H1 (cell line): ENCODE measurements around the gene HHAT. TPM values are rescaled to one million over a fixed set of nuclear protein-coding genes. Genes with fewer than 3 reads are reported as not detected.

Experiments used
- CTCF ChIA-PET: fragments of 300-600 bp; sonication (Branson Sonifier 250); formaldehyde crosslinking; loops from one replicate; lab custom pipeline; 2021; ENCODE audit not compliant: partially characterized antibody; lab: Charles Lee
- POLR2A ChIA-PET: fragments of 300-600 bp; sonication (Branson Sonifier 250); formaldehyde crosslinking; loops from one replicate; lab custom pipeline; 2021; ENCODE audit warnings: inconsistent platforms; ENCODE audit not compliant: partially characterized antibody; lab: Charles Lee
- DNase-seq, 2 experiments: peaks; one replicate each; pipeline versions ENCODE4 v3.0.0 to v3.0.0-alpha.2; 2010 to 2022; ENCODE audit warnings: low spot score in 2 of 2, low read depth in 1 of 2, mixed read lengths in 1 of 2
- FAIRE-seq: peaks from 2 replicates; lab custom pipeline; 2011; peaks lifted over from hg19 to GRCh38; lab: Jason Lieb, UNC
- H2AFZ ChIP-seq: 2 replicates; pipeline ENCODE4 v1.8.1; 2012; ENCODE audit warnings: low read length, inconsistent platforms
- H2AK5ac ChIP-seq: 2 replicates; pipeline ENCODE4 v1.6.1; 2013; ENCODE audit warnings: low read depth, low read length
- H2BK120ac ChIP-seq: replicated peaks from 2 replicates; pipeline ENCODE3; 2013; ENCODE audit warnings: low read depth, low read length, inconsistent platforms
- H2BK12ac ChIP-seq: 2 replicates; pipeline ENCODE4 v1.6.1; 2013; ENCODE audit warnings: low read depth, low read length
- H2BK15ac ChIP-seq: 2 replicates; pipeline ENCODE4 v1.6.1; 2013; ENCODE audit warnings: low read length
- H2BK20ac ChIP-seq: 2 replicates; pipeline ENCODE4 v1.6.1; 2013; ENCODE audit warnings: low read length
- H2BK5ac ChIP-seq: 2 replicates; pipeline ENCODE4 v1.6.1; 2013; ENCODE audit warnings: low read depth, low read length
- H3K14ac ChIP-seq: 2 replicates; pipeline ENCODE4 v1.6.1; 2013; ENCODE audit warnings: inconsistent platforms; ENCODE audit not compliant: insufficient read length
- H3K18ac ChIP-seq: 2 replicates; pipeline ENCODE4 v1.6.1; 2013; ENCODE audit warnings: low read length; ENCODE audit errors: extremely low read depth
- H3K23ac ChIP-seq: 2 replicates; pipeline ENCODE4 v1.6.1; 2013; ENCODE audit warnings: inconsistent platforms; ENCODE audit not compliant: insufficient read length
- H3K23me2 ChIP-seq: 2 replicates; pipeline ENCODE4 v1.6.1; 2013; ENCODE audit warnings: low read depth, low read length
- H3K27ac ChIP-seq: 2 replicates; pipeline ENCODE4 v1.6.1; 2011; ENCODE audit warnings: low read depth, low read length, inconsistent platforms
- H3K27me3 ChIP-seq, 4 experiments: replicated peaks in 1 of 4; 1 replicate in 1 of 4; 2 replicates in 3 of 4; pipeline versions ENCODE4 v1.6.1 to v1.8.1; 2011 to 2013; ENCODE audit warnings: low read length in 3 of 4, mild to moderate bottlenecking in 3 of 4, inconsistent platforms in 2 of 4, mixed read lengths in 2 of 4, moderate library complexity in 1 of 4; ENCODE audit not compliant: control insufficient read depth in 3 of 4, insufficient read depth in 3 of 4; ENCODE audit errors: extremely low read depth in 1 of 4
- H3K36me3 ChIP-seq, 4 experiments: 2 replicates each; pipeline versions ENCODE4 v1.6.1 to v1.8.1; 2011 to 2013; ENCODE audit warnings: mild to moderate bottlenecking in 4 of 4, low read length in 3 of 4, moderate library complexity in 2 of 4, control low read depth in 1 of 4, inconsistent platforms in 1 of 4; ENCODE audit not compliant: insufficient read depth in 4 of 4, control insufficient read depth in 2 of 4
- H3K4ac ChIP-seq: replicated peaks from 2 replicates; pipeline ENCODE3; 2013; ENCODE audit warnings: low read length, low read depth, mixed read lengths, inconsistent platforms; ENCODE audit not compliant: insufficient read length
- H3K4me1 ChIP-seq, 4 experiments: replicated peaks in 1 of 4; 1 replicate in 1 of 4; 2 replicates in 3 of 4; pipeline versions ENCODE4 v1.6.1 to v1.8.1; 2011 to 2013; ENCODE audit warnings: low read length in 3 of 4, inconsistent platforms in 2 of 4, mixed read lengths in 1 of 4; ENCODE audit not compliant: insufficient read depth in 4 of 4, control insufficient read depth in 3 of 4
- H3K4me2 ChIP-seq, 2 experiments: 2 replicates each; pipeline versions ENCODE4 v1.6.1 to v1.8.1; 2011 to 2013; ENCODE audit warnings: low read depth in 2 of 2, low read length in 2 of 2, control low read depth in 1 of 2, inconsistent platforms in 1 of 2, mild to moderate bottlenecking in 1 of 2; ENCODE audit not compliant: insufficient read depth in 1 of 2
- H3K4me3 ChIP-seq, 4 experiments: fragments of 200-600, 300-600 bp in 1 of 4; sonication (generic), shearing (Covaris generic), sonication (Bioruptor Twin) in 1 of 4; 2 replicates each; pipeline versions ENCODE4 v1.5.1 to v1.8.1; 2011 to 2016; ENCODE audit warnings: low read length in 4 of 4, low read depth in 3 of 4, control low read depth in 2 of 4, inconsistent platforms in 2 of 4, mild to moderate bottlenecking in 2 of 4, mixed read lengths in 1 of 4, moderate library complexity in 1 of 4; ENCODE audit not compliant: insufficient read depth in 2 of 4; ENCODE audit errors: extremely low read depth in 1 of 4
- H3K56ac ChIP-seq: replicated peaks from 2 replicates; pipeline ENCODE3; 2013; ENCODE audit warnings: low read depth, mild to moderate bottlenecking, mixed read lengths, low read length, inconsistent platforms; ENCODE audit not compliant: insufficient read length
- H3K79me1 ChIP-seq: 2 replicates; pipeline ENCODE4 v1.6.1; 2013; ENCODE audit warnings: low read depth, low read length, control low read depth
- H3K79me2 ChIP-seq, 2 experiments: 2 replicates each; pipeline versions ENCODE4 v1.6.1 to v1.8.1; 2012 to 2013; ENCODE audit warnings: low read length in 2 of 2, mild to moderate bottlenecking in 2 of 2, inconsistent platforms in 1 of 2; ENCODE audit not compliant: insufficient read depth in 2 of 2, control insufficient read depth in 1 of 2
- H3K9ac ChIP-seq, 4 experiments: replicated peaks in 1 of 4; 1 replicate in 1 of 4; 2 replicates in 3 of 4; pipeline versions ENCODE4 v1.6.1 to v1.8.1; 2011 to 2013; ENCODE audit warnings: low read depth in 3 of 4, low read length in 3 of 4, control low read depth in 2 of 4, mild to moderate bottlenecking in 2 of 4, moderate library complexity in 2 of 4, inconsistent platforms in 1 of 4; ENCODE audit errors: extremely low read depth in 1 of 4
- H3K9me3 ChIP-seq, 2 experiments: 2 replicates each; pipeline versions ENCODE4 v1.6.1 to v1.8.1; 2012 to 2013; ENCODE audit warnings: mild to moderate bottlenecking in 2 of 2, moderate library complexity in 2 of 2, control low read depth in 1 of 2, inconsistent platforms in 1 of 2, low read depth in 1 of 2, low read length in 1 of 2, mixed read lengths in 1 of 2; ENCODE audit not compliant: insufficient read depth in 2 of 2
- H4K20me1 ChIP-seq, 2 experiments: replicated peaks in 1 of 2; 2 replicates each; pipeline versions ENCODE3 to v1.8.1; 2011 to 2013; ENCODE audit warnings: inconsistent platforms in 2 of 2, low read length in 2 of 2, mild to moderate bottlenecking in 1 of 2; ENCODE audit not compliant: insufficient read depth in 2 of 2, control insufficient read depth in 1 of 2
- H4K5ac ChIP-seq: 2 replicates; pipeline ENCODE4 v1.6.1; 2013; ENCODE audit warnings: low read length, low read depth, mixed read lengths, inconsistent platforms; ENCODE audit not compliant: insufficient read length
- H4K8ac ChIP-seq: 2 replicates; pipeline ENCODE4 v1.8.0; 2013; ENCODE audit warnings: mild to moderate bottlenecking, moderate library complexity, low read length, inconsistent platforms; ENCODE audit not compliant: insufficient read depth; ENCODE audit errors: extremely low read depth
- H4K91ac ChIP-seq: replicated peaks from 2 replicates; pipeline ENCODE3; 2013; ENCODE audit warnings: low read length, mixed read lengths, inconsistent platforms; ENCODE audit not compliant: insufficient read length
- BACH1 ChIP-seq: IDR thresholded peaks from 2 replicates; pipeline ENCODE4 v1.6.1; 2012; ENCODE audit warnings: low read length, improper control_type of control experiment
- BCL11A ChIP-seq, 2 experiments: IDR thresholded peaks; one replicate each; pipeline ENCODE4 v1.6.1; 2011; ENCODE audit warnings: low read depth in 2 of 2, low read length in 2 of 2, mild to moderate bottlenecking in 2 of 2
- CHD1 ChIP-seq: IDR thresholded peaks from 2 replicates; pipeline ENCODE4 v1.6.1; 2012; ENCODE audit warnings: low read depth, low read length, improper control_type of control experiment
- EP300 ChIP-seq, 2 experiments: IDR thresholded peaks; 1 replicate in 1 of 2; 2 replicates in 1 of 2; pipeline ENCODE4 v1.6.1; 2011 to 2012; ENCODE audit warnings: low read depth in 2 of 2, low read length in 2 of 2, mild to moderate bottlenecking in 2 of 2, borderline replicate concordance in 1 of 2, inconsistent platforms in 1 of 2, moderate library complexity in 1 of 2
- HDAC2 ChIP-seq, 2 experiments: fragments of 300-600 bp in 1 of 2; sonication (generic) in 1 of 2; IDR thresholded peaks; 2 replicates each; pipeline ENCODE4 v1.6.1; 2011 to 2012; ENCODE audit warnings: low read depth in 2 of 2, low read length in 2 of 2, mild to moderate bottlenecking in 2 of 2, moderate library complexity in 2 of 2, borderline replicate concordance in 1 of 2, inconsistent platforms in 1 of 2
- KDM5A ChIP-seq: fragments of 200-600 bp; IDR thresholded peaks from 2 replicates; pipeline ENCODE4 v1.7.1; 2012; ENCODE audit warnings: mild to moderate bottlenecking, low read length, inconsistent platforms, mixed read lengths
- NANOG ChIP-seq: IDR thresholded peaks from 2 replicates; pipeline ENCODE4 v1.6.1; 2011; ENCODE audit warnings: low read length, low read depth, mild to moderate bottlenecking, inconsistent platforms; ENCODE audit not compliant: insufficient read depth, poor library complexity, severe bottlenecking
- POLR2A ChIP-seq, 2 experiments: IDR thresholded peaks; 1 replicate in 1 of 2; 2 replicates in 1 of 2; pipeline ENCODE4 v1.6.1; 2011; ENCODE audit warnings: low read depth in 2 of 2, low read length in 2 of 2, mild to moderate bottlenecking in 2 of 2; ENCODE audit errors: control extremely low read depth in 1 of 2
- POLR2AphosphoS5 ChIP-seq: IDR thresholded peaks from 2 replicates; pipeline ENCODE4 v1.6.1; 2011; ENCODE audit warnings: low read depth, low read length
- RFX5 ChIP-seq: IDR thresholded peaks from 2 replicates; pipeline ENCODE4 v1.6.1; 2011; ENCODE audit warnings: low read depth, low read length, improper control_type of control experiment, borderline replicate concordance
- SIX5 ChIP-seq: IDR thresholded peaks from 2 replicates; pipeline ENCODE4 v1.6.1; 2011; ENCODE audit warnings: mild to moderate bottlenecking, low read depth, low read length
- TBP ChIP-seq: IDR thresholded peaks from 2 replicates; pipeline ENCODE4 v1.6.1; 2011; ENCODE audit warnings: low read depth, low read length, improper control_type of control experiment
- WGBS, 2 experiments: shearing (Covaris generic) in 1 of 2; methylation state at CpG; one replicate each; pipeline versions ENCODE4 v1.1.6 to v1.1.7; 2013 to 2015; ENCODE audit warnings: low lambda C conversion rate in 2 of 2, mixed read lengths in 2 of 2, inconsistent platforms in 1 of 2, low coverage in 1 of 2, missing lambda C conversion rate in 1 of 2; ENCODE audit not compliant: insufficient replicate concordance in 2 of 2, insufficient coverage in 1 of 2, insufficient read length in 1 of 2; ENCODE audit errors: extremely low coverage in 1 of 2, missing lambda C conversion rate in 1 of 2; 5-methylcytosine and 5-hydroxymethylcytosine counted together
- polyA plus RNA-seq, 7 experiments: library from polyadenylated mRNA; depleted of rRNA in 3 of 7; stranded (reverse) in 5 of 7; unstranded in 2 of 7; fragments of >200 nt in 5 of 7; fragments of 200-250 nt in 2 of 7; gene quantifications; 1 replicate in 5 of 7; 2 replicates in 1 of 7; 4 replicates in 1 of 7; pipeline versions ENCODE4 v1.2.1 to v1.2.3, GENCODE V29; 2011 to 2013; ENCODE audit warnings: missing spikeins in 2 of 7, mixed read lengths in 2 of 7
- total RNA-seq: library from RNA; stranded (reverse); fragmentation: NEBNext Ultra II Directional; extraction: Animal tissue kit (Norgen Biotek cat#: 25700); gene quantifications from 2 replicates; pipeline ENCODE4 v1.2.1, GENCODE V29; 2021
- TF ChIP-seq, protein P1 (sequence below): IDR thresholded peaks from 2 replicates; pipeline ENCODE4 v1.6.1; 2012; ENCODE audit warnings: inconsistent platforms
- TF ChIP-seq, protein P2 (sequence below): IDR thresholded peaks from 2 replicates; pipeline ENCODE4 v1.6.1; 2012; ENCODE audit warnings: inconsistent platforms

The HHAT gene
- total and polyA plus RNA-seq, 2 of the 8 experiments (the other 6 are each of a cell fraction or from before 2014, with no cell fraction given): 0.15 to 0.51 TPM

- Histone ChIP-seq H3K4me1 (peaks cover 0 to 7% (median 3%) of the 10 kb centered on the region in 4 experiments; a peak in 3 of 7 replicates), H2BK5ac (no peak overlapping the region), H3K4me3 (no peak overlapping the region), H2BK12ac (no peak overlapping the region), H3K56ac (no peak overlapping the region), H3K27ac (no peak overlapping the region), H3K4ac (no peak overlapping the region), H3K79me1 (no peaks in the 10 kb centered on the region), H3K23me2 (no peaks in the 10 kb centered on the region), H3K27me3 (peaks cover 0 to 5% (median 4%) of the 10 kb centered on the region in 4 experiments; a peak in 3 of 7 replicates), H3K14ac (no peak overlapping the region), H2BK120ac (no peak overlapping the region), H2BK20ac (no peak overlapping the region), H4K20me1 (no peaks in the 10 kb centered on the region), H3K9ac (no peak overlapping the region), H3K18ac (no peak overlapping the region), H4K5ac (no peak overlapping the region), H2AFZ (no peak overlapping the region), H4K8ac (no peak overlapping the region), H3K4me2 (no peak overlapping the region), H4K91ac (no peak overlapping the region), H3K79me2 (no peaks in the 10 kb centered on the region), H3K23ac (no peak overlapping the region), H2AK5ac (no peak overlapping the region), H2BK15ac (no peak overlapping the region), H3K36me3 (no peaks in the 10 kb centered on the region), H3K9me3 (no peaks in the 10 kb centered on the region)
- 90% methylated on average over 7 of the region's 7 CpGs; no CpG with 5 or more reads in 1 of the 2 experiments for WGBS, 2 experiments
- DNase-seq: no peak
- no peak for FAIRE-seq
- ChIA-PET CTCF (interaction anchor here (0.6 to 1.1 kb wide), 3 partner anchors 48 to 89 kb away, joined by 3 to 4 read pairs (median 4); no protein-coding TSS in a partner anchor), POLR2A (interaction anchor here (1.2 kb wide), 1 partner anchor 75 kb away, joined by 3 read pairs; no protein-coding TSS in a partner anchor)
- no peak for TF ChIP-seq KDM5A
- no peak for TF ChIP-seq EP300 (IDR thresholded peaks at IDR 0.05; ENCODE audit: borderline replicate concordance in 1 of 2, low read depth in 2 of 2, low read length in 2 of 2)
- TF ChIP-seq, protein P1, sequence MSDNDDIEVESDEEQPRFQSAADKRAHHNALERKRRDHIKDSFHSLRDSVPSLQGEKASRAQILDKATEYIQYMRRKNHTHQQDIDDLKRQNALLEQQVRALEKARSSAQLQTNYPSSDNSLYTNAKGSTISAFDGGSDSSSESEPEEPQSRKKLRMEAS: no peak
- TF ChIP-seq BCL11A (IDR thresholded peaks at IDR 0.05; ENCODE audit: low read depth in 2 of 2, low read length in 2 of 2): no peak
- no peak for TF ChIP-seq SIX5
- TF ChIP-seq TBP: no peak
- TF ChIP-seq, protein P2, sequence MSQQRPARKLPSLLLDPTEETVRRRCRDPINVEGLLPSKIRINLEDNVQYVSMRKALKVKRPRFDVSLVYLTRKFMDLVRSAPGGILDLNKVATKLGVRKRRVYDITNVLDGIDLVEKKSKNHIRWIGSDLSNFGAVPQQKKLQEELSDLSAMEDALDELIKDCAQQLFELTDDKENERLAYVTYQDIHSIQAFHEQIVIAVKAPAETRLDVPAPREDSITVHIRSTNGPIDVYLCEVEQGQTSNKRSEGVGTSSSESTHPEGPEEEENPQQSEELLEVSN: no peak
- no peak for TF ChIP-seq CHD1
- no peak for TF ChIP-seq HDAC2 (IDR thresholded peaks at IDR 0.05; ENCODE audit: borderline replicate concordance in 1 of 2, low read depth in 2 of 2, low read length in 2 of 2)
- TF ChIP-seq NANOG: no peak
- TF ChIP-seq POLR2AphosphoS5: no peak
- TF ChIP-seq BACH1: no peak
- TF ChIP-seq POLR2A (IDR thresholded peaks at IDR 0.05; ENCODE audit: control extremely low read depth in 1 of 2, low read depth in 2 of 2, low read length in 2 of 2): no peak
- TF ChIP-seq RFX5: no peak
These were observed 30.4 kb upstream of the HHAT start for GRCh38 chr1:210298296-210298695.
